HepG2 (cell line): ENCODE measurements around the gene NTN4. TPM values are rescaled to one million over a fixed set of nuclear protein-coding genes. Genes with fewer than 3 reads are reported as not detected.

ENCODE experiments used
- ATAC-seq: fragments of 200-7000 bp; cut with Tn5 transposase; 3 replicates; pipeline ENCODE4 v1.9.1; 2020; ENCODE audit warnings: mild to moderate bottlenecking, moderate library complexity
- BruUV-seq: library from RNA; stranded (reverse); fragments of 400-500 nt; replicated peaks from 2 replicates; lab custom pipeline; 2021; lab: Mats Ljungman, UMichigan
- CTCF ChIA-PET: fragments of 300-600 bp; formaldehyde crosslinking; extraction: SDS; loops from one replicate; lab custom pipeline; 2021; ENCODE audit warnings: low total read pairs, inconsistent platforms, low intra/inter-chr PET ratio; lab: Yijun Ruan, JAX
- POLR2A ChIA-PET: fragments of 350-600 bp; sonication (Branson Sonifier 250); formaldehyde crosslinking; loops from one replicate; lab custom pipeline; 2020; ENCODE audit warnings: antibody characterized with exemption, inconsistent platforms; lab: Yijun Ruan, JAX
- DNase-seq: peaks from one replicate; pipeline ENCODE4 v3.0.0-alpha.2; 2015; ENCODE audit warnings: low spot score
- FAIRE-seq: peaks from 3 replicates; lab custom pipeline; 2011; peaks lifted over from hg19 to GRCh38; lab: Jason Lieb, UNC
- H2AFZ ChIP-seq: one replicate; pipeline ENCODE4 v1.6.1; 2011; ENCODE audit warnings: low read length, inconsistent platforms
- H3K27ac ChIP-seq: fragments of 300-600 bp; 3 replicates; pipeline ENCODE4 v1.8.0; 2011; ENCODE audit warnings: mixed run types, mild to moderate bottlenecking, mixed read lengths, low read length, inconsistent platforms; ENCODE audit not compliant: insufficient read depth; ENCODE audit errors: extremely low read length
- H3K27me3 ChIP-seq, 2 experiments: fragments of 200-600 bp in 1 of 2; 2 replicates in 1 of 2; 3 replicates in 1 of 2; pipeline versions ENCODE4 v1.6.0 to v1.8.0; 2011; ENCODE audit warnings: low read length in 2 of 2, mild to moderate bottlenecking in 2 of 2, moderate library complexity in 2 of 2, inconsistent platforms in 1 of 2; ENCODE audit not compliant: insufficient read depth in 2 of 2, control insufficient read depth in 1 of 2
- H3K36me3 ChIP-seq, 2 experiments: fragments of 200-600 bp in 1 of 2; replicated peaks in 1 of 2; 2 replicates in 1 of 2; 3 replicates in 1 of 2; pipeline versions ENCODE4 v1.5.1 to v1.8.0; 2011; ENCODE audit warnings: low read length in 2 of 2, inconsistent platforms in 1 of 2; ENCODE audit not compliant: insufficient read depth in 2 of 2, control insufficient read depth in 1 of 2
- H3K4me1 ChIP-seq: 2 replicates; pipeline ENCODE4 v1.5.1; 2012; ENCODE audit warnings: low read length, inconsistent platforms; ENCODE audit not compliant: insufficient read depth
- H3K4me2 ChIP-seq: 2 replicates; pipeline ENCODE4 v1.6.0; 2011; ENCODE audit warnings: low read depth, low read length, inconsistent platforms
- H3K4me3 ChIP-seq, 3 experiments: fragments of 200-600 bp in 1 of 3; sonication (generic), shearing (Covaris generic) in 1 of 3; replicated peaks in 1 of 3; 2 replicates each; pipeline ENCODE4 v1.5.1; 2011 to 2016; ENCODE audit warnings: low read length in 3 of 3, inconsistent platforms in 2 of 3, low read depth in 2 of 3, mild to moderate bottlenecking in 2 of 3, control low read depth in 1 of 3, mixed read lengths in 1 of 3; ENCODE audit not compliant: insufficient read depth in 1 of 3
- H3K79me2 ChIP-seq: one replicate; pipeline ENCODE4 v1.6.1; 2011; ENCODE audit warnings: low read length, inconsistent platforms; ENCODE audit not compliant: insufficient read depth
- H3K9ac ChIP-seq: 2 replicates; pipeline ENCODE4 v1.6.0; 2011; ENCODE audit warnings: mild to moderate bottlenecking, low read depth, low read length, inconsistent platforms; ENCODE audit not compliant: insufficient read depth
- H3K9me3 ChIP-seq: 2 replicates; pipeline ENCODE4 v1.5.1; 2012; ENCODE audit warnings: mild to moderate bottlenecking, low read length
- H4K20me1 ChIP-seq: 2 replicates; pipeline ENCODE4 v1.6.0; 2011; ENCODE audit warnings: inconsistent platforms, mild to moderate bottlenecking, low read length, moderate library complexity; ENCODE audit not compliant: insufficient read depth
- PBX2 ChIP-seq: IDR thresholded peaks from 2 replicates; pipeline ENCODE4 v1.6.1; 2016; ENCODE audit warnings: control low read depth
- ZNF770 ChIP-seq: sonication (generic); formaldehyde crosslinking; IDR thresholded peaks from 2 replicates; pipeline ENCODE4 v1.5.0; 2020; ENCODE audit warnings: mild to moderate bottlenecking, missing genetic modification reagents
- WGBS: methylation state at CpG from one replicate; pipeline ENCODE4 v1.1.6; 2017; ENCODE audit warnings: low lambda C conversion rate; 5-methylcytosine and 5-hydroxymethylcytosine counted together
- in situ Hi-C: cut with HindIII; loops from 2 replicates; pipeline ENCODE4 v1.10.0; 2017; ENCODE audit warnings: low pct_unique_long_range_greater_than_20kb; ENCODE audit not compliant: extremely low pct_ligation_motif_present
- intact Hi-C: fragments of 100-400 bp; cut with micrococcal nuclease; formaldehyde crosslinking; loops from one replicate; pipeline ENCODE4 v1.10.0; 2022; ENCODE audit not compliant: unreplicated experiment
- polyA plus RNA-seq, 8 experiments: library from polyadenylated mRNA; depleted of rRNA in 3 of 8; stranded (reverse) in 7 of 8; unstranded in 1 of 8; fragments of >200 nt; fragmentation: Illumina TruSeq in 4 of 8; extraction: Trizol in 4 of 8; gene quantifications; 2 replicates each; pipeline versions ENCODE4 v1.2.1 to v1.2.3, GENCODE V29; 2011 to 2016; ENCODE audit warnings: low read depth in 4 of 8, missing spikeins in 1 of 8, mixed read lengths in 1 of 8; ENCODE audit not compliant: insufficient read depth in 1 of 8
- total RNA-seq, 5 experiments: library from RNA; depleted of rRNA; stranded (reverse); fragments of >200 nt; fragmentation: Illumina TruSeq; extraction: Trizol; gene quantifications; 2 replicates each; pipeline ENCODE4 v1.2.3, GENCODE V29; 2016; ENCODE audit warnings: low read depth in 1 of 5

NTN4 gene
- total and polyA plus RNA-seq, 2 of the 13 experiments (the other 11 are each of a cell fraction or from before 2014, with no cell fraction given), result 7.8 to 11.5 TPM

- CTCF ChIA-PET, result no interaction called here
- 68% methylated on average over 3 of the region's 3 CpGs for WGBS
These were observed 86.6 kb downstream of the NTN4 start for GRCh38 chr12:95703986-95704385.

More at GRCh38 chr12:95703986-95704385, 86.6 kb downstream of the NTN4 start:
- H3K36me3 ChIP-seq, result no peaks in the 10 kb centered on the region
- H3K4me2 ChIP-seq, result no peak overlapping the region
- H3K27me3 ChIP-seq, result no peaks in the 10 kb centered on the region
- FAIRE-seq (no peak), ATAC-seq (no peak), DNase-seq (no peak)
- no peak overlapping the region for H3K9ac ChIP-seq
- no peak overlapping the region for H2AFZ ChIP-seq
- peak; percentile 73 for TF ChIP-seq ZNF770
- TF ChIP-seq PBX2, result no peak
- H3K27ac ChIP-seq, result no peak overlapping the region
- BruUV-seq, result no TSS peak
- H3K4me3 ChIP-seq, result no peak overlapping the region
- POLR2A ChIA-PET, result no interaction called here
- no peaks in the 10 kb centered on the region for H3K9me3 ChIP-seq
- H3K79me2 ChIP-seq, result no peaks in the 10 kb centered on the region
- H3K4me1 ChIP-seq, result no peaks in the 10 kb centered on the region
- intact Hi-C loops (no loop called here), in situ Hi-C loops (no loop called here)
- H4K20me1 ChIP-seq, result no peaks in the 10 kb centered on the region
